Measurements from ENCODE around the gene C12orf57. TPM values are rescaled to one million over a fixed set of nuclear protein-coding genes. Genes with fewer than 3 reads are reported as not detected.
A peak's percentile ranks its signal among the peaks of the same experiment; 100 is the strongest.

C12orf57 gene
- total RNA-seq, 2 donors from 2014 or later = 229 to 609 TPM

GRCh38 chr12:6928703-6929407 lies 15.0 kb upstream of the C12orf57 start:
- Mint-ChIP-seq H3K9me3 (no peaks in the 10 kb centered on the region), H3K27ac (peak overlapping the region; percentile 81 to 94), H3K36me3 (peaks cover 6 to 9% of the 10 kb centered on the region in 2 donors)
- DNase-seq (ENCODE audit: low spot score in 2 of 2) (no peak), ATAC-seq (no peak)

- ATAC-seq (no peak), DNase-seq (ENCODE audit: low spot score in 2 of 2) (no peak)
- Mint-ChIP-seq H3K9me3 (no peaks in the 10 kb centered on the region), H3K27ac (peak overlapping the region; percentile 81 to 97), H3K36me3 (peaks cover 6 to 17% of the 10 kb centered on the region in 2 donors)
Measured at GRCh38 chr12:6929466-6930452, 14.1 kb upstream of the C12orf57 start.

- Mint-ChIP-seq H3K9me3 (no peaks in the 10 kb centered on the region), H3K27ac (peak overlapping the region; percentile 25 to 73), H3K36me3 (peaks cover 17 to 29% of the 10 kb centered on the region in 2 donors)
- ATAC-seq = no peak
- DNase-seq (ENCODE audit: low spot score in 2 of 2) = no peak
Measured at GRCh38 chr12:6932766-6933165, 11.1 kb upstream of the C12orf57 start.

GRCh38 chr12:6934110-6934509 lies 9.7 kb upstream of the C12orf57 start:
- Mint-ChIP-seq H3K9me3 (no peaks in the 10 kb centered on the region), H3K27ac (peak overlapping the region; percentile 40 to 48), H3K36me3 (peaks cover 16 to 25% of the 10 kb centered on the region in 2 donors)
- DNase-seq (ENCODE audit: low spot score in 2 of 2) (no peak), ATAC-seq (no peak)

- DNase-seq (ENCODE audit: low spot score in 2 of 2) (no peak), ATAC-seq (no peak)
- H3K36me3 Mint-ChIP-seq = peaks cover 16 to 30% of the 10 kb centered on the region in 2 donors
- H3K27ac Mint-ChIP-seq = peak overlapping the region; percentile 95 to 98
- H3K9me3 Mint-ChIP-seq = no peaks in the 10 kb centered on the region
Measured at GRCh38 chr12:6935371-6936193, 8.2 kb upstream of the C12orf57 start.

GRCh38 chr12:6936194-6936635 lies 7.6 kb upstream of the C12orf57 start:
- Mint-ChIP-seq H3K9me3 (no peaks in the 10 kb centered on the region), H3K36me3 (peaks cover 16 to 30% of the 10 kb centered on the region in 2 donors)

GRCh38 chr12:6936636-6937480 lies 7.0 kb upstream of the C12orf57 start:
- ATAC-seq (peak; percentile 33 to 58), DNase-seq (ENCODE audit: low spot score in 2 of 2) (peak in 1 of 2 donors; percentile 64)
- Mint-ChIP-seq H3K27ac (peak overlapping the region; percentile 95 to 98), H3K36me3 (peaks cover 16 to 30% of the 10 kb centered on the region in 2 donors), H3K9me3 (no peaks in the 10 kb centered on the region)

More at GRCh38 chr12:6936194-6936635, 7.6 kb upstream of the C12orf57 start:
- H3K27ac Mint-ChIP-seq = peak overlapping the region; percentile 95 to 98
- DNase-seq (ENCODE audit: low spot score in 2 of 2) = no peak
- ATAC-seq = no peak

GRCh38 chr12:6937481-6938352 lies 6.1 kb upstream of the C12orf57 start:
- DNase-seq (ENCODE audit: low spot score in 2 of 2) (peak; percentile 90 to 94), ATAC-seq (peak; percentile 95 to 96)
- Mint-ChIP-seq H3K9me3 (no peaks in the 10 kb centered on the region), H3K27ac (peak overlapping the region; percentile 95 to 98), H3K36me3 (peaks cover 16 to 30% of the 10 kb centered on the region in 2 donors)

GRCh38 chr12:6938353-6939190 lies 5.2 kb upstream of the C12orf57 start:
- ATAC-seq = no peak
- no peak for DNase-seq (ENCODE audit: low spot score in 2 of 2)
- Mint-ChIP-seq H3K36me3 (peaks cover 16 to 29% of the 10 kb centered on the region in 2 donors), H3K27ac (peak overlapping the region; percentile 95 to 98), H3K9me3 (no peaks in the 10 kb centered on the region)

GRCh38 chr12:6939191-6939540 lies 4.7 kb upstream of the C12orf57 start:
- peak overlapping the region; percentile 95 to 98 for H3K27ac Mint-ChIP-seq
- no peak for DNase-seq (ENCODE audit: low spot score in 2 of 2)
- H3K36me3 Mint-ChIP-seq = peaks cover 21 to 23% of the 10 kb centered on the region in 2 donors
- H3K9me3 Mint-ChIP-seq = no peaks in the 10 kb centered on the region
- no peak for ATAC-seq

GRCh38 chr12:6941267-6941666 lies 2.6 kb upstream of the C12orf57 start:
- Mint-ChIP-seq H3K36me3 (peaks cover 14 to 40% of the 10 kb centered on the region in 2 donors), H3K27ac (peak overlapping the region; percentile 72 to 99), H3K9me3 (no peaks in the 10 kb centered on the region)
- no peak for ATAC-seq
- DNase-seq (ENCODE audit: low spot score in 2 of 2) = no peak

GRCh38 chr12:6941782-6942181 lies 2.0 kb upstream of the C12orf57 start:
- Mint-ChIP-seq H3K36me3 (peaks cover 11 to 40% of the 10 kb centered on the region in 2 donors), H3K9me3 (no peaks in the 10 kb centered on the region), H3K27ac (peak overlapping the region in 1 of 2 donors; percentile 99)
- ATAC-seq = no peak
- no peak for DNase-seq (ENCODE audit: low spot score in 2 of 2)

- peaks cover 13 to 43% of the 10 kb centered on the region in 2 donors for H3K36me3 Mint-ChIP-seq
- H3K9me3 Mint-ChIP-seq = no peaks in the 10 kb centered on the region
- no peak for DNase-seq (ENCODE audit: low spot score in 2 of 2)
- peak overlapping the region; percentile 99 to 100 for H3K27ac Mint-ChIP-seq
- no peak for ATAC-seq
Measured at GRCh38 chr12:6942331-6942665, 1.5 kb upstream of the C12orf57 start.

GRCh38 chr12:6943389-6943721 lies 467 bp upstream of the C12orf57 start:
- DNase-seq (ENCODE audit: low spot score in 2 of 2) (peak; percentile 75 to 81), ATAC-seq (peak; percentile 36 to 41)
- H3K9me3 Mint-ChIP-seq = no peaks in the 10 kb centered on the region
- H3K36me3 Mint-ChIP-seq = peaks cover 24 to 42% of the 10 kb centered on the region in 2 donors
- peak overlapping the region; percentile 99 to 100 for H3K27ac Mint-ChIP-seq
